ENCODE measurements around the gene SLC4A8.

Gene SLC4A8

GRCh38 chr12:51428256-51428655 is 3.6 kb downstream of the SLC4A8 start:
- no peak for DNase-seq (ENCODE audit: low spot score)
- no peak overlapping the region for H3K23ac ChIP-seq (ENCODE audit: low read depth, low read length, poor library complexity)
- 100% methylated on average over 1 of the region's 4 CpGs; no CpG with 5 or more reads in 1 of the 2 donors for WGBS, 2 donors (ENCODE audit: extremely low coverage in 2 of 2, insufficient read length in 2 of 2, insufficient replicate concordance in 1 of 2)
- no peak overlapping the region for H3K4me3 ChIP-seq (ENCODE audit: low read length in 2 of 2)
- no peak overlapping the region for H2AFZ ChIP-seq (ENCODE audit: low read length)
- no peaks in the 10 kb centered on the region for H3K36me3 ChIP-seq (replicated peaks in 1 of 2; ENCODE audit: control insufficient read depth in 2 of 2, insufficient read depth in 2 of 2, low read length in 2 of 2)
- H3K14ac ChIP-seq (ENCODE audit: low read length), result no peak overlapping the region
- H2BK12ac ChIP-seq (ENCODE audit: low read length), result no peak overlapping the region
- no peak overlapping the region for H2BK15ac ChIP-seq (ENCODE audit: low read length)
- H3K27me3 ChIP-seq (ENCODE audit: control insufficient read depth in 3 of 3, insufficient read depth in 3 of 3, low read depth in 1 of 3, low read length in 3 of 3), result no peaks in the 10 kb centered on the region
- H3K9ac ChIP-seq (ENCODE audit: low read depth, low read length, poor library complexity), result no peak overlapping the region
- no peak overlapping the region for H4K91ac ChIP-seq (ENCODE audit: low read depth, low read length, poor library complexity)
- H3K18ac ChIP-seq (ENCODE audit: low read length), result no peak overlapping the region
- H3K4me2 ChIP-seq (ENCODE audit: insufficient read depth, low read length, poor library complexity, severe bottlenecking), result no peak overlapping the region
- H3K4me1 ChIP-seq (ENCODE audit: control insufficient read depth in 2 of 2, insufficient read depth in 1 of 2, low read depth in 1 of 2, low read length in 2 of 2), result peaks cover 6 to 13% of the 10 kb centered on the region in 2 donors
- H2AK5ac ChIP-seq (ENCODE audit: low read depth, low read length), result no peak overlapping the region
- H2BK5ac ChIP-seq (ENCODE audit: low read length), result no peak overlapping the region
- H3K4ac ChIP-seq (ENCODE audit: low read length), result no peak overlapping the region
- H3K9me3 ChIP-seq (replicated peaks in 1 of 2; ENCODE audit: control insufficient read depth in 2 of 2, insufficient read depth in 1 of 2, low read depth in 1 of 2, low read length in 2 of 2), result no peaks in the 10 kb centered on the region
- no peak overlapping the region for H3K27ac ChIP-seq (replicated peaks; ENCODE audit: low read length)
- H2BK120ac ChIP-seq (ENCODE audit: low read depth, low read length), result no peak overlapping the region
- no peaks in the 10 kb centered on the region for H3K79me1 ChIP-seq (ENCODE audit: low read depth, low read length)
- H4K8ac ChIP-seq (ENCODE audit: low read depth, low read length), result no peak overlapping the region

- Histone ChIP-seq H2BK5ac (ENCODE audit: low read length) (no peak overlapping the region), H3K79me1 (ENCODE audit: low read depth, low read length) (no peaks in the 10 kb centered on the region), H3K14ac (ENCODE audit: low read length) (no peak overlapping the region), H2BK12ac (ENCODE audit: low read length) (no peak overlapping the region), H2BK15ac (ENCODE audit: low read length) (no peak overlapping the region), H2BK120ac (ENCODE audit: low read depth, low read length) (no peak overlapping the region), H3K4me2 (ENCODE audit: insufficient read depth, low read length, poor library complexity, severe bottlenecking) (no peak overlapping the region), H3K4me1 (ENCODE audit: control insufficient read depth in 2 of 2, insufficient read depth in 1 of 2, low read depth in 1 of 2, low read length in 2 of 2) (peaks cover 2 to 6% of the 10 kb centered on the region in 2 donors), H4K91ac (ENCODE audit: low read depth, low read length, poor library complexity) (no peak overlapping the region), H3K4me3 (ENCODE audit: low read length in 2 of 2) (no peak overlapping the region), H3K36me3 (replicated peaks in 1 of 2; ENCODE audit: control insufficient read depth in 2 of 2, insufficient read depth in 2 of 2, low read length in 2 of 2) (no peaks in the 10 kb centered on the region), H3K27ac (replicated peaks; ENCODE audit: low read length) (no peak overlapping the region), H2AFZ (ENCODE audit: low read length) (no peak overlapping the region), H3K18ac (ENCODE audit: low read length) (no peak overlapping the region), H3K27me3 (ENCODE audit: control insufficient read depth in 3 of 3, insufficient read depth in 3 of 3, low read depth in 1 of 3, low read length in 3 of 3) (no peaks in the 10 kb centered on the region), H4K8ac (ENCODE audit: low read depth, low read length) (no peak overlapping the region), H3K9me3 (replicated peaks in 1 of 2; ENCODE audit: control insufficient read depth in 2 of 2, insufficient read depth in 1 of 2, low read depth in 1 of 2, low read length in 2 of 2) (no peaks in the 10 kb centered on the region), H3K23ac (ENCODE audit: low read depth, low read length, poor library complexity) (no peak overlapping the region), H2AK5ac (ENCODE audit: low read depth, low read length) (no peak overlapping the region), H3K4ac (ENCODE audit: low read length) (no peak overlapping the region), H3K9ac (ENCODE audit: low read depth, low read length, poor library complexity) (no peak overlapping the region)
- no peak for DNase-seq (ENCODE audit: low spot score)
- WGBS, 2 donors (ENCODE audit: extremely low coverage in 2 of 2, insufficient read length in 2 of 2, insufficient replicate concordance in 1 of 2), result no CpG with 5 or more reads among the region's 4 CpGs
Measured at GRCh38 chr12:51429700-51430099, 5.1 kb downstream of the SLC4A8 start.

GRCh38 chr12:51430196-51430895 is 5.7 kb downstream of the SLC4A8 start:
- no peak overlapping the region for H3K4me3 ChIP-seq (ENCODE audit: low read length in 2 of 2)
- H2BK12ac ChIP-seq (ENCODE audit: low read length), result no peak overlapping the region
- H2BK120ac ChIP-seq (ENCODE audit: low read depth, low read length), result no peak overlapping the region
- no peak overlapping the region for H3K18ac ChIP-seq (ENCODE audit: low read length)
- no peaks in the 10 kb centered on the region for H3K79me1 ChIP-seq (ENCODE audit: low read depth, low read length)
- no peak overlapping the region for H3K14ac ChIP-seq (ENCODE audit: low read length)
- H3K4me1 ChIP-seq (ENCODE audit: control insufficient read depth in 2 of 2, insufficient read depth in 1 of 2, low read depth in 1 of 2, low read length in 2 of 2), result peaks cover 2 to 6% of the 10 kb centered on the region in 2 donors
- no peak overlapping the region for H3K4ac ChIP-seq (ENCODE audit: low read length)
- H3K27ac ChIP-seq (replicated peaks; ENCODE audit: low read length), result no peak overlapping the region
- no peaks in the 10 kb centered on the region for H3K36me3 ChIP-seq (replicated peaks in 1 of 2; ENCODE audit: control insufficient read depth in 2 of 2, insufficient read depth in 2 of 2, low read length in 2 of 2)
- no peak overlapping the region for H4K91ac ChIP-seq (ENCODE audit: low read depth, low read length, poor library complexity)
- H3K9ac ChIP-seq (ENCODE audit: low read depth, low read length, poor library complexity), result no peak overlapping the region
- H2AK5ac ChIP-seq (ENCODE audit: low read depth, low read length), result no peak overlapping the region
- WGBS, 2 donors (ENCODE audit: extremely low coverage in 2 of 2, insufficient read length in 2 of 2, insufficient replicate concordance in 1 of 2), result no CpG with 5 or more reads among the region's 4 CpGs
- H2BK5ac ChIP-seq (ENCODE audit: low read length), result no peak overlapping the region
- no peaks in the 10 kb centered on the region for H3K27me3 ChIP-seq (ENCODE audit: control insufficient read depth in 3 of 3, insufficient read depth in 3 of 3, low read depth in 1 of 3, low read length in 3 of 3)
- no peaks in the 10 kb centered on the region for H3K9me3 ChIP-seq (replicated peaks in 1 of 2; ENCODE audit: control insufficient read depth in 2 of 2, insufficient read depth in 1 of 2, low read depth in 1 of 2, low read length in 2 of 2)
- DNase-seq (ENCODE audit: low spot score), result no peak
- H4K8ac ChIP-seq (ENCODE audit: low read depth, low read length), result no peak overlapping the region
- H2BK15ac ChIP-seq (ENCODE audit: low read length), result no peak overlapping the region
- no peak overlapping the region for H3K4me2 ChIP-seq (ENCODE audit: insufficient read depth, low read length, poor library complexity, severe bottlenecking)
- no peak overlapping the region for H2AFZ ChIP-seq (ENCODE audit: low read length)
- H3K23ac ChIP-seq (ENCODE audit: low read depth, low read length, poor library complexity), result no peak overlapping the region

GRCh38 chr12:51432921-51433320 is 8.3 kb downstream of the SLC4A8 start:
- no peak overlapping the region for H3K18ac ChIP-seq (ENCODE audit: low read length)
- no peaks in the 10 kb centered on the region for H3K79me1 ChIP-seq (ENCODE audit: low read depth, low read length)
- no peak overlapping the region for H3K4me2 ChIP-seq (ENCODE audit: insufficient read depth, low read length, poor library complexity, severe bottlenecking)
- no peaks in the 10 kb centered on the region for H3K27me3 ChIP-seq (ENCODE audit: control insufficient read depth in 3 of 3, insufficient read depth in 3 of 3, low read depth in 1 of 3, low read length in 3 of 3)
- H2BK120ac ChIP-seq (ENCODE audit: low read depth, low read length), result no peak overlapping the region
- no peak overlapping the region for H3K27ac ChIP-seq (replicated peaks; ENCODE audit: low read length)
- DNase-seq (ENCODE audit: low spot score), result no peak
- H3K14ac ChIP-seq (ENCODE audit: low read length), result no peak overlapping the region
- H3K4me1 ChIP-seq (ENCODE audit: control insufficient read depth in 2 of 2, insufficient read depth in 1 of 2, low read depth in 1 of 2, low read length in 2 of 2), result no peaks in the 10 kb centered on the region
- no peak overlapping the region for H2AK5ac ChIP-seq (ENCODE audit: low read depth, low read length)
- no peak overlapping the region for H2BK5ac ChIP-seq (ENCODE audit: low read length)
- H2BK12ac ChIP-seq (ENCODE audit: low read length), result no peak overlapping the region
- H2BK15ac ChIP-seq (ENCODE audit: low read length), result no peak overlapping the region
- WGBS, 2 donors (ENCODE audit: extremely low coverage in 2 of 2, insufficient read length in 2 of 2, insufficient replicate concordance in 1 of 2), result no CpG with 5 or more reads among the region's 2 CpGs
- H3K4me3 ChIP-seq (ENCODE audit: low read length in 2 of 2), result no peak overlapping the region
- no peak overlapping the region for H3K23ac ChIP-seq (ENCODE audit: low read depth, low read length, poor library complexity)
- no peak overlapping the region for H4K8ac ChIP-seq (ENCODE audit: low read depth, low read length)
- no peaks in the 10 kb centered on the region for H3K36me3 ChIP-seq (replicated peaks in 1 of 2; ENCODE audit: control insufficient read depth in 2 of 2, insufficient read depth in 2 of 2, low read length in 2 of 2)
- no peak overlapping the region for H3K9ac ChIP-seq (ENCODE audit: low read depth, low read length, poor library complexity)
- H3K4ac ChIP-seq (ENCODE audit: low read length), result no peak overlapping the region
- H3K9me3 ChIP-seq (replicated peaks in 1 of 2; ENCODE audit: control insufficient read depth in 2 of 2, insufficient read depth in 1 of 2, low read depth in 1 of 2, low read length in 2 of 2), result no peaks in the 10 kb centered on the region
- no peak overlapping the region for H4K91ac ChIP-seq (ENCODE audit: low read depth, low read length, poor library complexity)
- no peak overlapping the region for H2AFZ ChIP-seq (ENCODE audit: low read length)

All from neuronal stem cell (in vitro differentiated cells).